Hematopoietic multipotent progenitor cell treated with erythropoietin and hydrocortisone succinate and interleukin-3 and kit ligand, for 8 days (in vitro differentiated cells): ENCODE measurements around the gene ZNF385D.

ENCODE experiments used
- DNase-seq: peaks from one replicate; pipeline ENCODE4 v3.0.0-alpha.2; 2015

The ZNF385D gene

DNA sequence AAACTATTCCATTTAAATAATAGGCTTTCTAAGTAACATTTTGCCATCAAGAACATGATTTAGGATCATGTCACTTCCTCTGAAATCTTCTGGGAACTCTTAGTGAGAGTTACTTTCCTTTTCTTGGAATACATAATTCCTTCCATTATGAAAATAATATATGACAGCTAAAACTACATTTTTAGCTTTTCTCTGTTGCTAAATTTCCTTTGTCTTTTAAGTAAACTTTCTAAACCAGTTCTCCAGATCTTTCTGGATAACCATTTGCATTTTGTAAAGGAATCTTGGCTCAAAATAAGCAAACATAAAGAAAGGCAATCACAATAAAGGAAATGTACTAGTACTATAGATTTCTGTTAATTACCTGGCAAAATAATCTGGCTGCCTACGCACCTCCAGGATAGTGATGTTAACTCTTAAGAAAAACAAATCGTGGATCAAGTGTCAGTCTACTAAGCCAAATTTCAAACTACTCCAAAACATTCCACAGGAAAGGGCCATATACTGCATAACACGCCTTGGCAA, 165.7 kb downstream of the ZNF385D start:
- no peak for DNase-seq

DNA sequence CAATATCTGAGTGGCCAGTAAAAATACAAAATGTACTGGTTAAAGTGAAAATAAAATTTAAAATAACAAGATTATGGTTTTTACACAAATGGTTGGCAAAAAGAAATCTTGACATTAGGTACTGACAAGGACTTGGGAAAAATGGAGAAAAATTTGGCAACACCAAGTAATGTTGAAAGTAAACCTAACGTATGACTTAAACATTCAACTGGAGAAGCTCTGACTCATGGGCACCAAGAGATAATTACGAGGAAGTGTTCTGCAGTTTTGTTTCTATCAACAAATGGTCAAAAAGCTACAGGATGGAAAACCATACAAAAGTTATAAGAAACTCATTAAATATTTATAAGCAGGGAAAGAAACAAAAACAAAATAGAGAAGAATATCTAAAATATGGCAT, 177.7 kb downstream of the ZNF385D start:
- DNase-seq, result no peak

DNA sequence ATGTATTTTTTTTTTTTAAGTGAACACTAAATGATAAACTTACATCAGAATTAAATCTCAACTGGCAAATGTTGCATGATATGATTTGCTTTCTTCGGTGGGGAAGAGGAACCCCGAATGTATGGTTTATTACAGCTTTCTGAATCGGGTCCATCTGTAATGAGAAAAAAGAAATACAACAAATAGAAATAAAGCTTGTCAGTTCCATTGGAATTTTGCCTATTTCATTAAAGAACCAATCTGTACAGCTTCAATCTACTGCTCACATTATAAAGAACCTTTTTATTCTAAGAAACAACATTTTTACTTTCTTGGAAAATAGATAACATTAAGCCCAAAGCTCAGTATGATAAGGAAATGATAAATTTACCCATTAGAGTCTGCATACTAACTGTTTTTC, 186.5 kb downstream of the ZNF385D start:
- no peak for DNase-seq

DNA sequence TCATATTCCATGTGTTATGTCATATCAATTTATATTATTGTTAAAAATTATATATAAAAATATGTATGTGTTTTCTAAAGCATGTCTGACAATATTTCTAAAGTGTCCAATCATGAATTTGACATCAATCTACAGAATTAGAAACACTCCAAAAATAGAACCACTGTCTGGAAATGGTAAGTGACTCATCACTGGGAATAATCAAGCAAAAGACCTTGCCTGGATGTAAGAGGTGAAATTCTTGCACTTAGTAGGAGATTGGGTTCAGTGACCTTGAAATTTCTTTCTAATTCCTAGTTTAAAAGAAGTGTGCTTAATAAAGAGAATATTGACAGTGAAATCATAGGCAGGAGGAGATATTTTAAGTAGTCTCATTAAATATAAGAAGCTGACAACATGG, 188.8 kb downstream of the ZNF385D start:
- DNase-seq, result no peak

DNA sequence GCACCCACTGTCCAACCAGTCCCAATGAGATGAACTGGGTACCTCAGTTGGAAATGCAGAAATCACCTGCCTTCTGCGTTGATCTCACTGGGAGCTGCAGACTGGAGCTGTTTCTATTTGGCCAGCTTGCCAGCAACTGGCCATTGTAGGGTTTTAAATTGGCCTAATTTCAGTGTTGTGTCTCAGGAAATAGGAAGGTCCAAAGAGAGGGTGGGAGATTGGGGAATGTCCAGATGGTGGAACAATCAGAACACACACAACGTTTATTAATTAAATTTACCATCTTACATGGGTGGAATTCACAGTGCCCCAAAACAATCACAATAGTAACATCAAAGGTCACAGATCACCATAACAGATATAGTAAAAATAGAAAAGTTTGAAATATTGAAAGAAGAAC, 189.5 kb downstream of the ZNF385D start:
- DNase-seq, result no peak

DNA sequence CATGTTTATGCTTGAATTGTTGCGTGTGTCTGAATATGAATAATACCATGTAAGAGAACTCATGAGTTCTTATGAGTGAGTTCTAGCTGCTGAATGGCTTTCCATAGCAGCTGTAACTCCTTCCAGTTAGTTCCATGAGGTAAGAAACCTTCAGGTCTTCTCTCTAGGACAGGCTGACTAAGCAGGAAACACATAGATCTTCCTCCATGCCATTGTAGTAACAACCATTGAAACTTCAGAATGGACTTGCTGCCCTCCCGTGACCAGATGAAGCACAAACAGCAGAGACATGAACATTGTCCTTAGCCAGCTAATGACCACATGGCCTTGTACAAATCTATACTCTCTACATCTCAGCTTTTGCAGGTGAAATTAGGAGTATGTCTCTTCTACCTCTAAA, 200.0 kb downstream of the ZNF385D start:
- no peak for DNase-seq

DNA sequence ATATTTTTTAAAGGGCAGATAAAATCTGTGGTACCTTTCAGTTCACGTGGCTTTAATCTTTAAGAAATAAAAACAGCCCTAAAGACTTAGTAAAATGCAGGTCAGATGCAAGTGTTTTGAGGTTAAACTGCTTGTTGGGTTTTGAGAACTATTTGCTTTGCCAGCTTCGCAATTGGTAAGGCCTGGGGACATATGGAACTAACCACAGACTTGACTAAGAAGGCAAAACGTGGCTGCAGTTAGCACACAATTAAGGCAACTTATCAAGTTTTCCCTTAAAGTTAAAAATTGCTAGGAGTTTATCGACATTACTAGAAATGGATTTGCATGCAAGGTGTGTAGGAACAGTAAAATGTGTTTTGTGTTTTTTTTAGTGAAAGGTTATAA, 206.9 kb downstream of the ZNF385D start:
- DNase-seq, result no peak

DNA sequence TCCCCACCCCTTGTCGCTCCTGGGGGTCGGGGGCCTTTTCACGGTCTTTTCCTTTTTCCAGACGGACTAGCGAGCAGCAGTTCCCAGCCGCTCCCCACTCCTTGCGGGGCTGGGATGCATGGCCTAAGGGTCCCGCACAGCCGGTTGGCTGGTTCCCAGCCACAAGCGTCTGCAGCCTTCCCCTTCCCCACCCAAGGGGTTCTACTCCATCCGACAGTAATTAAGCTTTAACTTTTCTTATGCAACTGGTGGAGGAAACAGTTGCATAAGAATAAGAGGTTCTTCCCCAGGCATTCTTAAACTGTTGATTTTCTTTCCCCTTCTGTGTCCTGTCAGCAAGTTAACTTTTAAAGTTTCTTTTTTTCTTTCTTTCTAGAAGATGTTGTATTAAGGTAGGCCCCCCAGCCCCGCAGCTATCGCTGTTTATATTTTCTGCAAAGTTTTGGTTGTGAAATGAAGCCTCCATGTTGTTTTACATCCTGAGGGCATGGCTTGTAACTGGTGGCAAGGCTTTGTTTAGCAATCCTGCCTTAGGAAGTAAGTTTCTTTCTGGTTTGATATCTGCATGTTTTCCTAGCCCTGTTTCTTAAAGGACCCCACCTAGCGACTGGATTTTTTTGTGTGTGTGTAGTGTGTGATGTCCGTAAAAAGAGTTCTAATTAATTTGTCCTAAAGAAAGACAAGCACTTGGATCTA, 207.5 kb downstream of the ZNF385D start:
- DNase-seq, result no peak

DNA sequence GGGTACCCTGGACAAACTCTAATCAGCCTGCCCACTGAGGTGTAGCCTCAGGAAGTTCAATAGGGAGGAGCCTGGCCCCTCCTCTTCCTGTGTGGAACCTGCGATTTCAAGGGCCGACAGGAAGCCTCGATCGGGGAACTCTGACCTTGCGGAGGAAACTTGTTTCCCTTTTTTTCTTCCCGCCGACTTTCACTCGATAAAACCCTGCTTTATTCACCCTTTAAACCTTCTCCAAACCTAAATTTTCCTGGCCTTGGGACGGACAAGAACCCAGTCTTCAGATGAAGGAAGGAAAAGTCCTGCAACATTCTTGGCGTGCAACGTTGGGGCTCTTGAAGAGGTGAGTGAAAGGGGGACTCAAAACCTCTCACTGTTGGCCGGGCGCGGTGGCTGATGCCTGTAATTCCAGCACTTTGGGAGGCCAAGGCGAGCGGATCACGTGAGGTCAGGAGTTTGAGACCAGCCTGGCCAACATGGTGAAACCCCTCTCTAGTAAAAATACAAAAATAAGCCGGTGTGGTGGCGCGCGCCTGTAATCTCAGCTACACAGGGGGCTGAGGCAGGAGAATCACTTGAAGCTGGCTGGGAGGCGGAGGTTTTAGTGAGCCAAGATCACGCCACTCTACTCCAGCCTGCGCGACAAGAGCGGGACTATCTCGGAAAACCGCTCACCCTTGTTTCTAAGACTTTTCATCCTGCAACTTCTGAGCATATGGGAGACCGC, 208.2 kb downstream of the ZNF385D start:
- DNase-seq, result no peak

DNA sequence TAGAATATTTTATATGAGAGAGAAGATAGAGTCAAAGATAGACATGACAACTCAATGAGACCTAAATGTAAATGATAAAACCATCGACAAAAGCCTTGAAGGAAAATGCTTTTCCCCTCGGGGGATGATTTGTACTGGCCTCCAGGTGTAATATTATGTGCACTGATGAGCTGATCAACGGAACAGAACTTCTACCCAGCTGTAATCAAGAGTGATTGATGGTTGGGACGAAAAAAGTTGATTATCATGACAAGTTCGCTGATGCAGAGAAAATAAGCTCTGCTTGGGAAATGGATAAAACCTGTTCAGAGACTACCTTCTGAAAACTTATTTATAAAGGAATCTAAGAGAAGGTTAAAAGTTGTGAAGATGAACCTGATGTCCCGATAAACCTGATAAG, 210.7 kb downstream of the ZNF385D start:
- no peak for DNase-seq

DNA sequence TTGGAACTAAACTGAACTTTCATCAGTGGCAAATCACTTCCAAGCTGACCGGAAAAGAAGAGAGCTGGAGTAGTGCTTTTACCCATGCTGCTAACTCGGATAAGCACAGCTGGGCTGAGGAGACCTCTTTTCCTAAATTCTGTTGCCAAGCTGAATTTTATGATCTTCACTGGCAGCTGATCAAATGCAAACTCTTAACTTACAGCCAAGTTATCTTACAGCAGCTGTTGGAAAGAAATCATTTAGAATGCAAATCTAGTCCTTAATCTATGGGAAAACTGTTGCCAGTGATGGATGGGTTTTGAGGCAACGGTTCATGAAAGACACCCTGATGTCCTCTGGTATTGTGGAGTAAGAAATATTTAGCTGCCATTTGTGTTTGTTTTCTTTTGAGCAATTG, 216.5 kb downstream of the ZNF385D start:
- no peak for DNase-seq

DNA sequence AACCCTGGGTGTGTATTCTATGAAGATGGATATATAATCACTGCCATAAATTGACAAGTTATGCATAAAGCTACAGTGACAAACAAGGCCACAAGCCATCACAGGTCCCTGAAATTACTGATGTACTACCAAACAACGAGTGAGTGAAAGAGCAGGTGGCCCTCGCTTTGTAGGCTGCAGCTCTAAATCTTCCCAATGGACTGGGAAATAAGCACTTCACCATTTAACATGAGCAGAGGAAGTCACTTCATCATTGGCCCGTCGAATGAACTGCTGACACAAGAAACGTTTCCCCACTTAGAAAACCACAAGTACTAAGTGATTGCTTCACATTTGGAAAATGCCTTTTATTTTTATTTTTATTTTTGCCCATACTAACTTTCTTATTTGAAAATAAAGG, 218.0 kb downstream of the ZNF385D start:
- DNase-seq, result no peak

DNA sequence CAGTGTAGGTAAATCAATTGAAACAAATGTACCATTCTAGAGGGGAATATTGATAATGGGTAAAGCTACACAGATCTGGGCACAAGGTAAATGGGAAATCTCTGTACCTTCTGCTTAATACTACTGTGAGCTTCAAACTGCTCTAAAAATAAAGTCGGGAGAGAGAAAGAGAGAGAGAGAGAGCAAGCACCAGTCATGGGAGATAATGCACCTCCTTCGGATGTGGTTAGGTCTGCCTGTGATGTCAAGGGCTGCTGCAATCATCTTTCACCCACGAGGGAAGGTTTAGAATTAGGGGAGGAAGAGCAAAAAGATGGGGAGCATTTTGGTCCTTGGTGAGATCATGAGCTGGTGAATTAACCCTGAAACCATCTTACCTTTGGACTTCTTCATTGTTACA, 219.1 kb downstream of the ZNF385D start:
- no peak for DNase-seq

DNA sequence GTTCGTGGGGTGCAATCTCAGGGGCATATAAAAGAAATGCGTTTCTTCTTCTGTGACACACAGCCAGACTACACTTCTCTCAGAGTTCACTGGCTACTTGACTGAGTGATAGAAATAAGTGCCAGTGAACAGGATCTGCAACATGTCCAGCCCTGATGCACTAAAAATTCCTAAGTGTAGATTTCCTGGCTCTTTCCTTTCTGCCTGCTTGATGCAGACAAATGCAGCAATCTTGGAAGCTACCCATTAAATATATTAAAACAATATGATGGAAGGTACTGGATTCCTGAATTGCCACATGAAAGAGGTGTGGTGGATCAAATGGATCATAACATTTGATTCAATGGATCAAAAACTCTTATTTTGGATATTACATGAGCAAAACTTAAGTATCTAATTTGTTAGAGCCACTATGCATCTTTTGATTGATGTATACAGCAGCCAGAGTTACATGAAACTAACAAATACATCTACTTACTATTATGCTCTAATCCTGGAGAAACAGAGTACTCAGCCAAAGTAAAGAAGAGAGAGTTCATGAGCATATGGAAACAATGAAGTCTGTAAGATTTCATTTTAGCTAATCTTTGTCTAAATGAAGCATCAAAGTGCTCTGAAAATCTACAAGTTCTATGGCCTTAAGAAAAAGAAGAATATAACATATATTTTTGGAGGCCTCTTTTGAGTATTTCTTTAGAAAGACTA, 222.6 kb downstream of the ZNF385D start:
- no peak for DNase-seq

DNA sequence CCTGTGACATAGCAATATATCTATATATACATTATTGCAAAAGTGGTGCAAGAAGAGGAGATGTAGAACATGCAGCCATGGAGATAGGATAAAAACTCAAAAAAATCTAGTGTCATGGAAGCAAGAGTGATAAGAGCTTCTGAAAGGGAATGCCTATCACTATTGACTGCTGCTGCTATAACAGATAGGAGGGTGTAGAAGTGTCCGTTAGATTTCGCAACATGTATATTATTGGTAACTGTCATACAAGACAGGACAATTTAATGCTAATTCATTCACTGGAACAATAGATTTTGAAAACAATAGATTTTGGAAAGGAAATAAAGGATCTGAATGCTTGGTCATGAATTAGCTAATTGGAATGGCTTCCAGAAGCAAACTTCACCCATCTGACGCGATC, 224.5 kb downstream of the ZNF385D start:
- peak; percentile 2 for DNase-seq

DNA sequence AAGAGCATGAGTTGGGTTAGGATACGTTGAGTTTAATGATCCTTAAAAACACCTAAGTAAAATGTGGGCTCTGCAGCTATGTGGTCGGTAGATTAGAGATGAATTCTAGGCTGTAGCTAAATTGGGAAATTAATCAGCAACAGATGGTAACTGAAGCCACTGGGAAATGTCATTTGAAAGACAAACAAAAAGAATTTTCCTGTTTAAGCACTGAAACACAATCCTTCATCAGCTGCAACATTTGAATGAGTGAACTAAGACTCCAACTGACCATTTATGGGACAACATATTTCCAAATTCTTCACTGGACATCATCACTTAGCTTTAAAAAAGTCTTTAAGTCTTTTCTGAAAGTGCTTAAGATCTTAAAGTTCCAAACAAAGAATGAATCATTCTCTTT, 226.9 kb downstream of the ZNF385D start:
- DNase-seq, result no peak

DNA sequence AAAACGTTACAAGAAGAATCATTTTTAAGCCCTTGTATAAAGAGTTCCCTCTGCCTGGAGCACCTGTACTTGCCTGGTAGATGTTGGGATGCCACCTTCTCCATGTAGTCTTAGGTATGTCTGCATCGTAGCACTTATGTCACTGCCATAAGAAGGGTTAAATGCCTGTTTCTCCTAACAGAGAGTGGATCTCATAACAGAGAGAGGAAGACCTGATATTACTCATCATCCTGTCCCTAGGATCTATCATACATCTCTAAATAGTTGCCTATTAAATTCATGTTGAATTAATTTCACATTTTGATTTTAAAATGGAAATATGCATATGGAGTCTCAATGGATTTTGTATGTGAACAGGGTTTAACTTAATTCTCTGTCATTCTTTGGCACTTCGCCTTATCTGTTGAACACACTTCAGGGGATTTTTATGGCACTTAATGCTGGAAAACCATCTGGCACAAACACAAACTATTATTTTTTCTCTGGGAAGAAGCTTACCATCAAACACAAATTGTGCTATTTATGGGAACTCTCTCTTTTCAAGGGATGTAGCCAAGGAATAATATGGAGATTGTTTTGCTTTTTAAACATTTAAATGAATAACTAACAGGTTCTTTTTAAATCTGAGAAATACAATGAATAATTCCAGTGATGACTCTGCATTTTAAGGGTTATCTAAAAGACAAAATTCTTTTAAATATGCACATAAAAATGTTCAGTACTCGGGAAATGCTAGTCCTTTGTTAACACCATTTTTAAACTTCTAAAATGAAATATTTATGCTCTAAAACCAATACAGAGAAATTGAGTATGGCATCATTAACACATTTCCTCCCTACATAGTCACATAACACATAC, 230.7 kb downstream of the ZNF385D start:
- DNase-seq, result no peak

DNA sequence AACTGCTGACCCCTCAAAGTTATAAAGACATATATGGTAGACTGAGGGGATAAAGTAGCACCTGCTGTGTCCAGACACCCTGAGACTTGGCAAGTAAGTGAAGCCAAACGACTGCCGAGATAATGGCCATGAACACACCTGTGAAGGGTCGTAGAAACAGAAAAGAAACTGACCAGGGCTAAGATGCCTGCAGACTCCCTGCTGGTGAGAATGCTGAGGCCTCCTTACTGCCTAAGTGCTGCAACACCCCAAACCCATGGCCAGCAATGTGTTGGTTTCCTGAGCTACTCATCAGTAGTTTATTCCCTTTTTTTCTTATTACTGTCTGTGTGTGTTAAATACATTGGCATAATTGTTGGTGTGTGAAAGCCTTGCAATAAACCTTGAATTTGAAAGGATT, 233.8 kb downstream of the ZNF385D start:
- DNase-seq, result no peak

DNA sequence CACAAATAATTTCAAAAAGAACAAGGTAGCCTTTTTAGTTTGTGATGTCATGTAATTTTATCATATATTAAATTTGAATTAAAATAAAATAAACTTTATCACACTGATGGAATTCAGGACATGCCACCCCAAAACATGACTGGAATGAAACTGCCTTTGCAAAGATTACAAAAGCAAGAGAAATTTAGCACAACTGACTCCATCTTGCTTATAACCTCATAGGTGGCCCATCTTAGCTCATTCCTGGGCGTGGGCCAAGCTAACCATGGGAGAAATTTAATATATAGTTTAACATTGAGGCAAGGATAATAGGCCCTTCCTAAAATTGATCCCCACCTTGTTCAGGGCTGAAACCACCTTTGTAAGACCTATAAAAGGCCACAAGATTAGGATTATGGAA, 235.6 kb downstream of the ZNF385D start:
- DNase-seq, result no peak

DNA sequence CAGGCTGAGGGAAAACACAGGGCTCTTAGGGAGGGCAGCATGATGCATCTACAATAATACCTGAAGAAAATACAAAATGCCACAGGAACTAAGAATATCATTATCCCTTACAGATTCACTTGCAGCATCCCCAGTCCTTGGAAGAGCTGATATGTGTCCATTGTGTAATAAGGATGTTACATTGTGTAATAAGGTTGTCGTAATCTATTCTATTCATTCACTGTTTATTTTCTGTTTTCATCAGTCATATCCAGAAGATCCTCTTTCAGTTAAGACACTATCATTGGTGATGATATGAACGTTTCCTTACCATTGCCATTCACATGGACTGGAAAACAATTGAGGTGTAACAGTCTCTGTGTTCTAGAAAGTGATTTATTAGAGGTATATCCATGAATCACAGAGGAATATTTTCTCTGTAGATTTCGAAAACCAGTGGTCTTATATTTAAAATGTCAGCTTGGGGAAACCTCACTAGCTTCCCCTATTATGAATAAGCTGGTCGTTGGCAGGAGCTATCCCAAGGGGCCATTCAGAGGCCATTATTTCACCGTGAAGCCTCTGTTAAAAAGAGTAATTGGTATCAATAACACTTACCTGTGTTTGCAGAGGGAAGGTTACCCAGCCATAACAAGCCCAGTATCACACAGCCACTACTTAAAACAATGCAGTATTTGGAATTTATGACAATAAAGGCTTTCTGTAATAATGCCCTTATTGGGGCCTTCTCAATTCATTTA, 241.1 kb downstream of the ZNF385D start:
- no peak for DNase-seq

DNA sequence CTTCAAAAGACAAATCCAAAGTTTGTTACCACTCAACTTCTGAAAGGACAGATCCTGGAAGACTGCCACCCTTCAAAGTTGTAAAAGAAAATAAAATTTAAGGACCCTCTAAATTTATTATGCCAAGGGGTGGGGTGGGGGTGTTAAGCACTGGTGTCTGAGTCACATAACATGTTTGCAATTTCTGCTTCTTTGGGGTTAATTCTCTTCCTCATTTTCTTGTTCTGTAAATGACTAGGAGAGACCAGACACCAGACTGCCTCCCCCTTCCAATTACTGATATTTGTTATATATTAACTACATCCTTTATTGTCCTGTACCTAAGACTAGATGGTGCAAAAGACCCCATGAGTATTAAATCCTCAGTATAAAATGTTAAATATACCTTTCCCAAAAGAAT, 242.8 kb downstream of the ZNF385D start:
- no peak for DNase-seq

DNA sequence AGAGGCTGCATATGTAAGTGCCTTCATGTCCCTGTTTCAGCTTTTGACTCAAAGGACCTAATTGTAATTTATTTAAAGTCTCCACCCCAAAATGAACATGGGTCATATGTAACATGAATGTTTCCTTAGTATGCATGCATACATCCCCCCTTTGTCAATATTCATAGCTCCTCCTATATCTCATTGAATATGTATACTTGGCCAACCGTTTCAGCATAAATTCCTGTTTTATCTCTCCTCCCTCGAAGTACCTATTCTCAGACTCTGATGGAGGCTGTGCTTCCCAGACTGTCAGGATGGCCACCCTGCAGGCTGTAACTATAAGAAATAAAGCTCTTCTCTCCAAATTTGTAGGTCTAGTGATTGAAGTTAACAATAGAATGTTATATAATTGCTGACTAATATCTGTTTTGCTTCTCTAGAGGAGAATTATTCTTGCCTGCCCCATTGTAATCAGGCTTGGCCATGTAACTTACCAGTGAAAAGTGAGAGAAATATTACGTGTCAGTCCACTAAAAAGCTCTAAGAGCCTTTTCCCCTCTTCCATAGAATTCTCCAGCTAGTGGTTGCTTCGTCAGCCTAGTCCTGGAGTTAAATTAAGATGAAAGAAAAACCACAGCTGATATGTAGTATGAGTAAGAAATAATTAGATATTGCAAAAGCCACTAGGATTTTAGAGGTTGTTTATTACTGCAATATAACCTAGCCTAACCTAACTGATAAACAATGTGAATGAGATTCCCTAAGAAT, 245.1 kb downstream of the ZNF385D start:
- no peak for DNase-seq
